HG03066 (cell line): ENCODE measurements around the gene RBMS1.

Source experiments
- ATAC-seq: cut with Tn5 transposase; IDR thresholded peaks from one replicate; pipeline ENCODE4 v1.9.1; 2021; ENCODE audit warnings: low read depth; ENCODE audit not compliant: unreplicated experiment

The RBMS1 gene

GRCh38 chr2:160388464-160389263, 104.9 kb downstream of the RBMS1 start:
- no peak for ATAC-seq

GRCh38 chr2:160387558-160388262, 105.9 kb downstream of the RBMS1 start:
- no peak for ATAC-seq

GRCh38 chr2:160384791-160385190, 108.8 kb downstream of the RBMS1 start:
- ATAC-seq, result no peak

GRCh38 chr2:160381425-160381951, 112.1 kb downstream of the RBMS1 start:
- no peak for ATAC-seq

DNA sequence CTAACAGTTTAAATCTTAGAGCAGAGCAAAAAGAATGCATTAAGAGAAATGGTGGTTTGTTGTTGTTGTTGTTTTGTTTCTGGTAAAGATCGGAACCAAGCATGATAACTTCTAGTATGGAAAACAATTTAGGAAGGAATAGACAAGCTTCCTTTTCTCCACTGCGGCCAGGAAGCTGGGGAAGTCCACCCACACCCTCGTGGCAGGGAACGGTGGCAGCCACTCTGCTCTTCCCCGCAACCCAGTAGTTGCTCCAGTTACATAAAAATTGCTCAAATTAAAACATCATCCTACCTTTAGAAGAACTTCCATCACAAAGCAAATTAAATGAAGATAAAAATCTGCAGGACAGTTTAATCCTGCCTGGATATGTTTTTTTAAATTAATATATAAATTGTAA, 113.0 kb downstream of the RBMS1 start:
- ATAC-seq, result no peak

DNA sequence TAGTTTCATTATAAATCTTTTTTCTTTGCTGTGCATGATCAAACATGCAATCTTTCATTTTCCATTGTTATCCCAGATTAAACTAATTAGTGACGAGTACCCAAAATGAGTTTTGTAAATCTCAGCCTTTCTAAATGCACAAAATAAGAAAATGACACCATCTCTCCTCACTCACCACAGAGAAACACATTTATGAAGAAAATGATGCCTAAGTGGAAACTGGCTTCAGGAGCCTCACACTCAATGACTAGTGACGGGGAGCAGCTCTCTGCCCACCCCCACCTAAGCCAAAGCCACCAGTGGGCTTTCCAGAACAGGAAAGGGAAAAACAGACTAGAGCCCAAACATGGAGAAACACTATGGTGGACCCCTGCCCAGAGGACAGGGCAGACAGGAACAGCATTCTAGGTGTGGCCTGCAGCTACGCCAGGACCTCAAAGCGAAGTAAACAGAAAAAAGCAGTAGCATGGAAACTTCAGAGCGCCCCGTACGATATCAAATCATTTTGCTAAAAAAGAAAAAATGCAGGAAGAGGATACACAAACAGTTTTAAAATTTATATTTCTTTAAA, 113.5 kb downstream of the RBMS1 start:
- ATAC-seq, result no peak

DNA sequence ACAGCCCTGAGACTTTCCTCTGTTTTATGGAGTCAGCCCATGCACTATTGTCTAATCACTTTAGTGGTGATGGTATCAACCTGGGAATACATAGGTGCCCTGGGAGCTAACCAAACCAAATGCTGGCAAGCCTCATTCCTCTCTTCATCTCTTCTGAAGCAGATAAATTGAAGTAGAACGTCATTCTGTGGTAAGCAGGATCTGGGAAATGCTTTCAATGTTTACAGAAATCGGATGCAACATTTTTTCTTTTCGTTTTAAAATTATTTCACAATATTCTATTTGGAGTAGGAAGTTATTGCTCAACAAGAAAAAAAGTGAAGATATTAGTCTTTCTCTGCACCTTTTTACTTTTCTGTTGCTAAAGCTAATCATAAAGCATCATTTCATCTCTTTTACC, 114.2 kb downstream of the RBMS1 start:
- ATAC-seq, result no peak

DNA sequence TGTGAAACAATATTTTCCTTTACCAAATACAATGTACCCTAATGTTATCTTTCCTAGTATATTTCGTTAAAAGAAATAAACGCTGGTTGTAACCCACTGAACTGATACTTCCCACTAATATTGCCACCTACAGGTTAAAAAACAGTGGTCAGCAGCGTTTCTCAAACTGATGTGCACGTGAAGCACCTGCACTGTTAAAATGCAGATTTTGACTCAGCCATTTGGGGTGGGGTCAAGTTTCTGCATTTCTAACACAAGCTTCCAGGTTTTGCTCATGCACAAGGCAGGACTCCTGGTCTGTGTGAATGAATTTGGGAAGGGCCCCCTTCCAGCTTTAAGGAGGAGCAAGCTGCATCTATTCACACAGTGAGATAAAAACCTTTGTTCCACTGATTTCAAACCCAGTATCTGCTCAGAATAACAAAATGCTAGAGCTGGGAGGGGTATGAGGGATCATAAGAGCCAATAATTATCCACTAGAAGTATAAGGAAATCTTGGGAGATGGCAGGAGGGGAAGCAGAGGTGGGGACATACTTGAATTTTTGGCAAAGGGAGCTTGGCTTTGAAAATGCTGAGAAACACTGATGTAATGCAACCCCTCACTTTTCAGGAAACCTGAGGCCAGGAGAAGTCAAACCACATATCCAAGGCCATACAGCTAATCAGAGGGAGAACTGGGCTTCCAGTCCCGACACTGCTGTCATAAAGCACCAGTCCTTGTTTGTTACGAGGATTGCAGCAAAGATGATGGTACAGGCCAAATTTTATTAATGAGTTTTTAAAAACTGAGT, 116.2 kb downstream of the RBMS1 start:
- ATAC-seq, result no peak

DNA sequence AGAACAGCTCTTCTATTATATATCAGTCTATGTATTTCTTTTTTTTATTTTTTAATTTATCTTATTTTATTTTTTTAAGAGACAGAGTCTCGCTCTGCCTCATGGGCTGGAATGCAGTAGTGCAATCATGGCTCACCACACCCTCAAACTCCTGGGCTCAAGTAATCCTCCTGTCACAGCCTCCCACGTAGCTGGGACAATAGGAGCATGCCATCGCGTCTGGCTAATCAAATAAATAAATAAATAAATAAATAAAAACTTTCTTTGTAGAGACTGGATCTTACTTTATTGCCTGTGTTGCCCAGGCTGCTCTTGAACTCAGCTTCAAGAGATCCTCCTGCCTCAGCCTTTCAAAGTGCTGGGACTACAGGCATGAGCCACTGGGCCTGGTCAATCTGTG, 117.0 kb downstream of the RBMS1 start:
- ATAC-seq, result no peak

- no peak for ATAC-seq
These were observed 117.7 kb downstream of the RBMS1 start for GRCh38 chr2:160375802-160376469.

GRCh38 chr2:160375037-160375436, 118.6 kb downstream of the RBMS1 start:
- ATAC-seq, result no peak

GRCh38 chr2:160373666-160374065, 119.9 kb downstream of the RBMS1 start:
- ATAC-seq, result no peak

DNA sequence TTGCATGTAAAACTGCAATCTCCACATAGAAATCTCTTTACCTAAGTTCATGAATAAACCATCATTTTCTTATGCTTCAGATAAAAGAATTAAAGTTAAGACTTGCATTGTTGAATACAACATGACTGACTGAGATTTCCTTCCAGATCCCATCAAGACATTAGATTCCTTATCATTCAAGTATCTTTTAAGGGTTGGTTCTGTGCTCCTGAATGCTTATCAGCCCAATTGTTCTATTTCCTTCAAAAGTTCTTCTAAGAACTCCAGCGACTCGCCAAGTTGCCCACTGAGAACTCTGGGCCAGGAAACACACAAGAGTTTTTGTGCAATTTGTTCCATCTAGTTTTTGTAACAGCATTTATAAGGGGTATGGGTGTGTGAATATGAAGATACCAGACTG, 120.3 kb downstream of the RBMS1 start:
- ATAC-seq, result no peak

GRCh38 chr2:160372585-160372984, 121.0 kb downstream of the RBMS1 start:
- ATAC-seq, result no peak

DNA sequence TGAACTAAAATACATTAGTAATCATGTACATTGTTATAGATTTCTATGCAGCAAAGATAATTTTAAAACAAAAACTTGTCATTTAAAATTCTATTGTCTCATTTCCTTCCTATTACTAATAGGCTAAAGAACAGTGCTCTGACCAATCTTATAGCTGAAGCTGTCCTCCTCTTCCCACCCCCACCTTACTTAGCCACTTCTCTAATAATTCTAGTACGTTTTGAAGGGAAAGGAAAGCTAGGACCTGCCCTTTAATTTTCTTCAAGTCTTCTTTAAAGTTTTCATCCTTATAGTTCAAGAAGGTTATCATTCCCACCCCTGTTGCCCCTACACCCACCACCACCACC, 121.6 kb downstream of the RBMS1 start:
- ATAC-seq, result no peak

DNA sequence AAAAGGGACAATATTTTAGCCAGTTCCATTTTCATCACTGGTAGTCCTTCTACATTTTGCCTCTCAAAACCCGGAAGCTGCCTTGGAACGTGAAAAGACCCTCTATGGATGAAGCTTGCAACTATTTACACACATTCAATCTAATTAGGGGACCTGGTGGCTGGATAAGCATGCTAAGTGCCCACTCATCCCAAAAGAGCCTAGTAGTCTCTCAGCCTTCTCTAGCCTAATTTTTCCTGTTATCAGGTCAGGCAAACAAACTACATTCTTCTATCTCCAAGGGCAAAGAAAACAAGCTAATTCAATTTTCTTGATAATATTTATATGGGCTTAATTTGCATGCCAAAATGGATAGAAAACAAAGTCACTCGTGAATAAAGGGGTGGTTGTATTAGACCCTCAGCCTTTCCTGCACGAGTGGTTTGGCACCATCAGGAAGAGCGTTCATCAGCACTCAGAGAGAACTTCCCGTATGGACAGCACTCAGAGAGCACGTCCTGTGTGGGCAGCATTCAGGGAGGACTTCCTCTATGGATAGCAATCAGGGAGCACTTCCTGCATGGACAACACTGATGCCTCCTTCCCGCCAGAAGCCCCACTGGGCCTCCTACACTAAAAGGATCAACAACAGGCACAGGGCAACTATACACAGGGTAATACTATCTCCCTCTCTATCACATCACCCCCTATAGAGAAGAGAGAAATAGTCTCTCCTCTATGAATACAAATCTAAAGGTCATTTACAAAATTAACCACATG, 122.2 kb downstream of the RBMS1 start:
- no peak for ATAC-seq

GRCh38 chr2:160368988-160369930, 124.3 kb downstream of the RBMS1 start:
- ATAC-seq, result no peak

- ATAC-seq, result no peak
These were observed 125.7 kb downstream of the RBMS1 start for GRCh38 chr2:160367887-160368286.
